ENCODE results near the gene CCDC171.

CCDC171 gene

GRCh38 chr9:16002816-16003215 lies 450.0 kb downstream of the CCDC171 start:
- no peaks in the 10 kb centered on the region for H3K36me3 ChIP-seq
- no peak for DNase-seq
- TF ChIP-seq CTCF (IDR thresholded peaks at IDR 0.05; ENCODE audit: low read depth, low read length) = no peak
- H3K4me1 ChIP-seq = no peaks in the 10 kb centered on the region
- H3K27me3 ChIP-seq = no peaks in the 10 kb centered on the region
- no peak overlapping the region for H3K4me3 ChIP-seq (ENCODE audit: low read depth, low read length)
- no peaks in the 10 kb centered on the region for H3K9me3 ChIP-seq

GRCh38 chr9:16003785-16004184 lies 450.9 kb downstream of the CCDC171 start:
- no peaks in the 10 kb centered on the region for H3K27me3 ChIP-seq
- DNase-seq = no peak
- no peaks in the 10 kb centered on the region for H3K36me3 ChIP-seq
- no peak for TF ChIP-seq CTCF (IDR thresholded peaks at IDR 0.05; ENCODE audit: low read depth, low read length)
- no peaks in the 10 kb centered on the region for H3K9me3 ChIP-seq
- H3K4me1 ChIP-seq = no peaks in the 10 kb centered on the region
- H3K4me3 ChIP-seq (ENCODE audit: low read depth, low read length) = no peak overlapping the region

- TF ChIP-seq CTCF (IDR thresholded peaks at IDR 0.05; ENCODE audit: low read depth, low read length) = no peak
- DNase-seq = no peak
- H3K36me3 ChIP-seq = no peaks in the 10 kb centered on the region
Observed at GRCh38 chr9:16004613-16005012, 451.8 kb downstream of the CCDC171 start.

GRCh38 chr9:16010221-16010620 lies 457.4 kb downstream of the CCDC171 start:
- Histone ChIP-seq H3K27me3 (no peaks in the 10 kb centered on the region; the same call in 1 of the 2 replicates), H3K4me1 (no peaks in the 10 kb centered on the region), H3K9me3 (no peaks in the 10 kb centered on the region), H3K36me3 (no peaks in the 10 kb centered on the region), H3K4me3 (ENCODE audit: low read depth, low read length) (no peak overlapping the region)
- no peak for DNase-seq
- no peak for TF ChIP-seq CTCF (IDR thresholded peaks at IDR 0.05; ENCODE audit: low read depth, low read length)

More at GRCh38 chr9:16004613-16005012, 451.8 kb downstream of the CCDC171 start:
- Histone ChIP-seq H3K27me3 (no peaks in the 10 kb centered on the region), H3K4me3 (ENCODE audit: low read depth, low read length) (no peak overlapping the region), H3K4me1 (no peaks in the 10 kb centered on the region), H3K9me3 (no peaks in the 10 kb centered on the region)

- DNase-seq = no peak
- Histone ChIP-seq H3K27me3 (no peaks in the 10 kb centered on the region; the same call in 1 of the 2 replicates), H3K36me3 (no peaks in the 10 kb centered on the region), H3K4me3 (ENCODE audit: low read depth, low read length) (no peak overlapping the region), H3K4me1 (no peaks in the 10 kb centered on the region), H3K9me3 (no peaks in the 10 kb centered on the region)
- TF ChIP-seq CTCF (IDR thresholded peaks at IDR 0.05; ENCODE audit: low read depth, low read length) = no peak
Observed at GRCh38 chr9:16012621-16013020, 459.8 kb downstream of the CCDC171 start.

GRCh38 chr9:16013366-16013765 lies 460.5 kb downstream of the CCDC171 start:
- TF ChIP-seq CTCF (IDR thresholded peaks at IDR 0.05; ENCODE audit: low read depth, low read length) = no peak

More at GRCh38 chr9:16013366-16013765, 460.5 kb downstream of the CCDC171 start:
- H3K4me3 ChIP-seq (ENCODE audit: low read depth, low read length) = no peak overlapping the region
- no peaks in the 10 kb centered on the region for H3K9me3 ChIP-seq
- H3K27me3 ChIP-seq = no peaks in the 10 kb centered on the region; the same call in 1 of the 2 replicates
- DNase-seq = no peak
- H3K4me1 ChIP-seq = no peaks in the 10 kb centered on the region
- H3K36me3 ChIP-seq = no peaks in the 10 kb centered on the region

Measured in BE2C (cell line).